T-cell (primary cell): ENCODE results near the gene RASGRP2. TPM values are rescaled to one million over a fixed set of nuclear protein-coding genes. Genes with fewer than 3 reads are reported as not detected.

Source experiments
- ATAC-seq, 4 experiments: fragments of 200-7000 bp in 3 of 4; fragments of 150-1000 bp in 1 of 4; cut with Tn5 transposase; replicated peaks in 1 of 4; 1 replicate in 3 of 4; 2 replicates in 1 of 4; pipeline ENCODE4 v1.10.0; 2021; ENCODE audit warnings: moderate library complexity in 3 of 4, mild to moderate bottlenecking in 2 of 4, moderate number of reproducible peaks in 1 of 4
- CTCF ChIA-PET, 2 donors: fragments of 300-600 bp; sonication (Branson Sonifier 250); formaldehyde crosslinking; loops; one replicate each; lab custom pipeline; 2022; ENCODE audit warnings: antibody characterized with exemption in 2 of 2; lab: Charles Lee
- POLR2A ChIA-PET, 2 donors: fragments of 300-600 bp; sonication (Branson Sonifier 250); formaldehyde crosslinking; loops; one replicate each; lab custom pipeline; 2022; ENCODE audit warnings: antibody characterized with exemption in 2 of 2; lab: Charles Lee
- DNase-seq, 35 experiments: peaks; one replicate each; pipeline versions ENCODE4 v3.0.0 to v3.0.0-alpha.2; 2013 to 2023
- H3K27ac ChIP-seq: one replicate; pipeline ENCODE4 v1.5.1; 2013; ENCODE audit warnings: low read length
- H3K27me3 ChIP-seq, 2 experiments: replicated peaks in 1 of 2; 1 replicate in 1 of 2; 2 replicates in 1 of 2; pipeline versions ENCODE4 v1.6.1 to v1.7.0; 2013; ENCODE audit warnings: low read length in 1 of 2, mixed read lengths in 1 of 2; ENCODE audit not compliant: control insufficient read depth in 2 of 2, insufficient read depth in 2 of 2; ENCODE audit errors: extremely low read depth in 1 of 2
- H3K36me3 ChIP-seq, 2 donors: 1 replicate in 1 of 2; 2 replicates in 1 of 2; pipeline versions ENCODE4 v1.6.1 to v1.7.0; 2013; ENCODE audit warnings: low read length in 1 of 2; ENCODE audit not compliant: control insufficient read depth in 2 of 2, insufficient read depth in 1 of 2; ENCODE audit errors: extremely low read depth in 1 of 2
- H3K4me1 ChIP-seq, 2 experiments: 1 replicate in 1 of 2; 2 replicates in 1 of 2; pipeline versions ENCODE4 v1.6.1 to v1.7.0; 2013; ENCODE audit warnings: low read length in 2 of 2, mixed read lengths in 1 of 2; ENCODE audit not compliant: insufficient read depth in 2 of 2, control insufficient read depth in 1 of 2; ENCODE audit errors: extremely low read depth in 1 of 2
- H3K4me3 ChIP-seq, 2 donors: 1 replicate in 1 of 2; 2 replicates in 1 of 2; pipeline versions ENCODE4 v1.5.1 to v1.7.0; 2013; ENCODE audit warnings: mild to moderate bottlenecking in 2 of 2, low read length in 1 of 2, moderate library complexity in 1 of 2; ENCODE audit not compliant: control insufficient read depth in 1 of 2; ENCODE audit errors: extremely low read depth in 1 of 2
- H3K9me3 ChIP-seq: 2 replicates; pipeline ENCODE4 v1.7.0; 2013
- H3K27ac Mint-ChIP-seq, 2 donors: one replicate each; pipeline ENCODE4 v1.8.0; 2020 to 2021; ENCODE audit warnings: mild to moderate bottlenecking in 2 of 2, mixed read lengths in 2 of 2
- H3K27me3 Mint-ChIP-seq, 2 donors: one replicate each; pipeline ENCODE4 v1.8.0; 2021 to 2022; ENCODE audit warnings: mixed read lengths in 2 of 2
- H3K36me3 Mint-ChIP-seq: one replicate; pipeline ENCODE4 v1.8.0; 2021; ENCODE audit warnings: mixed read lengths
- H3K4me1 Mint-ChIP-seq, 3 donors: one replicate each; pipeline ENCODE4 v1.8.0; 2020 to 2022; ENCODE audit warnings: mixed read lengths in 3 of 3, mild to moderate bottlenecking in 1 of 3
- H3K4me3 Mint-ChIP-seq, 3 donors: one replicate each; pipeline ENCODE4 v1.8.0; 2020 to 2022; ENCODE audit warnings: mild to moderate bottlenecking in 3 of 3, mixed read lengths in 3 of 3, moderate library complexity in 3 of 3
- H3K9me3 Mint-ChIP-seq, 3 donors: one replicate each; pipeline ENCODE4 v1.8.0; 2020 to 2022; ENCODE audit warnings: mixed read lengths in 3 of 3
- WGBS: methylation state at CpG from one replicate; pipeline ENCODE4 v1.1.5; 2013; ENCODE audit warnings: missing lambda C conversion rate; ENCODE audit not compliant: insufficient coverage; 5-methylcytosine and 5-hydroxymethylcytosine counted together
- total RNA-seq, 35 experiments: library from RNA in 6 of 35; stranded (reverse) in 6 of 35; fragments of 120-200 nt in 1 of 35; gene quantifications; one replicate each; pipeline versions ENCODE4 v1.2.1 to v1.2.4 and lab custom pipeline; 2013 to 2026

Gene RASGRP2
- total RNA-seq (100 to 1,000 TPM; 574 to 767 (median 656) TPM), total RNA-seq (lab: John Stamatoyannopoulos, UW) (3.0 to 759 (median 435) reads per million in 29 experiments)
- 296 TPM for total RNA-seq (2013)

- Mint-ChIP-seq H3K36me3 (peaks cover 11% of the 10 kb centered on the region), H3K4me3 (peak within 1 kb of the TSS; percentile 95 to 97 (median 96)), H3K9me3 (no peaks in the 10 kb centered on the region), H3K27me3 (no peaks in the 10 kb centered on the region), H3K4me1 (peaks cover 40 to 45% (median 44%) of the 10 kb centered on the region in 3 donors), H3K27ac (peak within 1 kb of the TSS; percentile 97 to 98)
- Histone ChIP-seq H3K4me1 (peaks cover 8 to 63% of the 10 kb centered on the region in 2 experiments), H3K27ac (peak within 1 kb of the TSS; percentile 92), H3K36me3 (peaks cover 6 to 30% of the 10 kb centered on the region in 2 donors), H3K4me3 (peak within 1 kb of the TSS; percentile 93 to 97), H3K9me3 (no peaks in the 10 kb centered on the region), H3K27me3 (no peaks in the 10 kb centered on the region)
- CTCF ChIA-PET = interaction anchor here (0.5 to 2.5 kb wide), 7 partner anchors 20 to 536 kb away, joined by 3 to 14 read pairs (median 4); partner anchors contain the start of gene SF1 (in 1 of the 2)
- POLR2A ChIA-PET = interaction anchor here (1.4 to 2.4 kb wide), 2 partner anchors 20 to 35 kb away, joined by 6 to 20 read pairs; partner anchors contain the start of gene SF1 (in 1 of the 2)
- under 1% methylated on average over 52 of the region's 57 CpGs for WGBS
- DNase-seq = peak; percentile 75 to 91 (median 86)
- ATAC-seq = peak; percentile 46 to 63 (median 52)
Observed at GRCh38 chr11:64743591-64744543, at the start of gene RASGRP2. RASGRP2 (minus strand) TSS chr11:64744142; CDS start chr11:64742866, 1,276 bp downstream.

GRCh38 chr11:64792482-64792881 lies 48.5 kb upstream of the RASGRP2 start:
- no peak overlapping the region for H3K4me3 ChIP-seq
- POLR2A ChIA-PET = no interaction called here
- no peak overlapping the region for H3K4me3 Mint-ChIP-seq
- H3K36me3 ChIP-seq = peaks cover 40 to 63% of the 10 kb centered on the region in 2 donors
- no peaks in the 10 kb centered on the region for H3K27me3 Mint-ChIP-seq
- peaks cover 25 to 30% (median 27%) of the 10 kb centered on the region in 3 donors for H3K4me1 Mint-ChIP-seq
- H3K27ac Mint-ChIP-seq = peak overlapping the region in 1 of 2 donors; percentile 57
- no peaks in the 10 kb centered on the region for H3K27me3 ChIP-seq
- WGBS = no CpG with 5 or more reads among the region's 4 CpGs
- no peaks in the 10 kb centered on the region for H3K9me3 Mint-ChIP-seq
- H3K9me3 ChIP-seq = no peaks in the 10 kb centered on the region
- CTCF ChIA-PET = interaction anchor here in 1 of 2 donors (0.7 kb wide), 1 partner anchor 17 kb away, joined by 3 read pairs; no protein-coding TSS in a partner anchor
- peaks cover 4 to 30% of the 10 kb centered on the region in 2 experiments for H3K4me1 ChIP-seq
- no peak overlapping the region for H3K27ac ChIP-seq
- DNase-seq (no peak), ATAC-seq (no peak)
- peaks cover 16% of the 10 kb centered on the region for H3K36me3 Mint-ChIP-seq

GRCh38 chr11:64791781-64792291 lies 47.9 kb upstream of the RASGRP2 start:
- Mint-ChIP-seq H3K9me3 (no peaks in the 10 kb centered on the region), H3K27me3 (no peaks in the 10 kb centered on the region), H3K27ac (no peak overlapping the region), H3K4me3 (no peak overlapping the region), H3K4me1 (peaks cover 25 to 33% (median 28%) of the 10 kb centered on the region in 3 donors), H3K36me3 (peaks cover 16% of the 10 kb centered on the region)
- H3K27ac ChIP-seq = no peak overlapping the region
- ChIA-PET POLR2A (interaction anchor here in 1 of 2 donors (0.6 kb wide), 1 partner anchor 53 kb away, joined by 5 read pairs; no protein-coding TSS in a partner anchor), CTCF (interaction anchor here in 1 of 2 donors (0.5 kb wide), 1 partner anchor 59 kb away, joined by 5 read pairs; no protein-coding TSS in a partner anchor)
- H3K27me3 ChIP-seq = no peaks in the 10 kb centered on the region
- H3K4me1 ChIP-seq = peaks cover 4 to 29% of the 10 kb centered on the region in 2 experiments
- no peak for ATAC-seq
- H3K9me3 ChIP-seq = no peaks in the 10 kb centered on the region
- H3K4me3 ChIP-seq = no peak overlapping the region
- no peak for DNase-seq
- no CpG with 5 or more reads among the region's 14 CpGs for WGBS
- H3K36me3 ChIP-seq = peaks cover 36 to 58% of the 10 kb centered on the region in 2 donors

- H3K4me1 ChIP-seq = peaks cover 4 to 24% of the 10 kb centered on the region in 2 experiments
- Mint-ChIP-seq H3K4me3 (no peak overlapping the region), H3K36me3 (peaks cover 16% of the 10 kb centered on the region), H3K27ac (peak overlapping the region in 1 of 2 donors; percentile 52), H3K9me3 (no peaks in the 10 kb centered on the region), H3K27me3 (no peaks in the 10 kb centered on the region), H3K4me1 (peaks cover 22 to 25% (median 23%) of the 10 kb centered on the region in 3 donors)
- H3K27ac ChIP-seq = no peak overlapping the region
- no peaks in the 10 kb centered on the region for H3K27me3 ChIP-seq
- ChIA-PET POLR2A (no interaction called here), CTCF (no interaction called here)
- ATAC-seq = no peak
- 90% methylated on average over 10 of the region's 25 CpGs for WGBS
- no peaks in the 10 kb centered on the region for H3K9me3 ChIP-seq
- no peak overlapping the region for H3K4me3 ChIP-seq
- H3K36me3 ChIP-seq = peaks cover 29 to 44% of the 10 kb centered on the region in 2 donors
- DNase-seq = no peak
Observed at GRCh38 chr11:64790205-64791095, 46.5 kb upstream of the RASGRP2 start.

- no peak overlapping the region for H3K4me3 ChIP-seq
- DNase-seq (no peak), ATAC-seq (no peak)
- H3K36me3 Mint-ChIP-seq = peaks cover 12% of the 10 kb centered on the region
- CTCF ChIA-PET = no interaction called here
- no peaks in the 10 kb centered on the region for H3K9me3 ChIP-seq
- H3K4me1 Mint-ChIP-seq = peaks cover 18 to 19% (median 18%) of the 10 kb centered on the region in 3 donors
- H3K27me3 ChIP-seq = no peaks in the 10 kb centered on the region
- peaks cover 29 to 42% of the 10 kb centered on the region in 2 donors for H3K36me3 ChIP-seq
- WGBS = 94% methylated on average over 12 of the region's 15 CpGs
- peak overlapping the region in 1 of 2 donors; percentile 48 for H3K27ac Mint-ChIP-seq
- H3K27ac ChIP-seq = no peak overlapping the region
- POLR2A ChIA-PET = no interaction called here
- H3K4me3 Mint-ChIP-seq = no peak overlapping the region
- H3K9me3 Mint-ChIP-seq = no peaks in the 10 kb centered on the region
- peaks cover 4 to 21% of the 10 kb centered on the region in 2 experiments for H3K4me1 ChIP-seq
- no peaks in the 10 kb centered on the region for H3K27me3 Mint-ChIP-seq
Observed at GRCh38 chr11:64789331-64790204, 45.6 kb upstream of the RASGRP2 start.
